ENCODE measurements around the gene ANKZF1.

DNA sequence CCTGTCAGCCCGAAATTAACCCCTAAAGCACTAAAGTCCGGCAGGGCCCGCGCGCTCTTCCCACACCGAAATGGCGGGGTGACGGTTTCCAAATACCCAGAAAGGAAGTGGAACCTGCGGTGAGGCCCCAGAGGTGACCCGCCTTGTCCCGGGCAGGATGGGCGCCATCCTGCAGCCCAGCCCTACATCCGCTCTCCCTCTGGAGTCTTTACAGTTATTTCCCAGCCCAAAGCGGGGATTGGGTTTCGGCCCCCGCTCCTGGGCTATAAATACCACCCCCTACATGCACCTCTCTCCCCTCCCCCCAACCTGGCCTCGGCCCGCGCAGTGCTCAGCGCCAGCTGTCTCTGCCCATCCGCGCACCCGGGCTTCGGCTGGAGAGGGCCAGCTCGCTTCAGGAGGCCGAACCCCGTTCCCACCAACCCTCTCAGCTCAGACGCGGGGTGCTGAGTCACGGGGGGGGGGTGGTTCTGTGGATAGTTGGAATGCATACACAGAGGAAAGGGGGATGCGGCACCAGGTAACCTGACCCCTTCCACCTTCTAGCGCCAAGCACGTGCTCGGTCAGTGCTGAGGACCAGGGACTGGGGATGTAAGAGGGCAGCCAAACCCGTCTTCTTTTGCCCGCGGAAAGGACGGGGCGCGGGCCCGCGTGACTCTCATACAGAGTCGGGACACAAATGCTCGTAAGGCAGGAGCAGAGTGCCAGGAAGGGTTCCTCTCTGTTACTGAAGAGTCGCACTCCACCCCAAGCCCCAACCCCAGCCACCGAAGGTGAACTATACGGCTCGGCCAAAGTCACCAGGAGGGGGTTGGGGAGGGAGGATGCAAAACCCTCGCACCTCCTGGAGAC is 23.5 kb downstream of the ANKZF1 start, which contains the start of gene TUBA4B:
- TF ChIP-seq, protein P1, sequence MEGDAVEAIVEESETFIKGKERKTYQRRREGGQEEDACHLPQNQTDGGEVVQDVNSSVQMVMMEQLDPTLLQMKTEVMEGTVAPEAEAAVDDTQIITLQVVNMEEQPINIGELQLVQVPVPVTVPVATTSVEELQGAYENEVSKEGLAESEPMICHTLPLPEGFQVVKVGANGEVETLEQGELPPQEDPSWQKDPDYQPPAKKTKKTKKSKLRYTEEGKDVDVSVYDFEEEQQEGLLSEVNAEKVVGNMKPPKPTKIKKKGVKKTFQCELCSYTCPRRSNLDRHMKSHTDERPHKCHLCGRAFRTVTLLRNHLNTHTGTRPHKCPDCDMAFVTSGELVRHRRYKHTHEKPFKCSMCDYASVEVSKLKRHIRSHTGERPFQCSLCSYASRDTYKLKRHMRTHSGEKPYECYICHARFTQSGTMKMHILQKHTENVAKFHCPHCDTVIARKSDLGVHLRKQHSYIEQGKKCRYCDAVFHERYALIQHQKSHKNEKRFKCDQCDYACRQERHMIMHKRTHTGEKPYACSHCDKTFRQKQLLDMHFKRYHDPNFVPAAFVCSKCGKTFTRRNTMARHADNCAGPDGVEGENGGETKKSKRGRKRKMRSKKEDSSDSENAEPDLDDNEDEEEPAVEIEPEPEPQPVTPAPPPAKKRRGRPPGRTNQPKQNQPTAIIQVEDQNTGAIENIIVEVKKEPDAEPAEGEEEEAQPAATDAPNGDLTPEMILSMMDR (IDR thresholded peaks at IDR 0.05), result no peak
- no peak for TF ChIP-seq POLR2A (IDR thresholded peaks at IDR 0.05)

Data from suprapubic skin (tissue), 3 donors.